ENCODE results near the gene CHCHD6. TPM values are rescaled to one million over a fixed set of nuclear protein-coding genes. Genes with fewer than 3 reads are reported as not detected.

CHCHD6 gene
- total RNA-seq, 1 donor from 2014 or later = 30.2 TPM

GRCh38 chr3:126718561-126719445 lies 14.8 kb downstream of the CHCHD6 start:
- Mint-ChIP-seq H3K9me3 (ENCODE audit: low read depth) (no peaks in the 10 kb centered on the region), H3K4me1 (ENCODE audit: low read depth) (peaks cover 12% of the 10 kb centered on the region), H3K4me3 (ENCODE audit: low read depth) (no peak overlapping the region), H3K27ac (no peak overlapping the region), H3K27me3 (no peaks in the 10 kb centered on the region), H3K36me3 (ENCODE audit: insufficient read depth) (no peaks in the 10 kb centered on the region)
- TF ChIP-seq, protein P1, sequence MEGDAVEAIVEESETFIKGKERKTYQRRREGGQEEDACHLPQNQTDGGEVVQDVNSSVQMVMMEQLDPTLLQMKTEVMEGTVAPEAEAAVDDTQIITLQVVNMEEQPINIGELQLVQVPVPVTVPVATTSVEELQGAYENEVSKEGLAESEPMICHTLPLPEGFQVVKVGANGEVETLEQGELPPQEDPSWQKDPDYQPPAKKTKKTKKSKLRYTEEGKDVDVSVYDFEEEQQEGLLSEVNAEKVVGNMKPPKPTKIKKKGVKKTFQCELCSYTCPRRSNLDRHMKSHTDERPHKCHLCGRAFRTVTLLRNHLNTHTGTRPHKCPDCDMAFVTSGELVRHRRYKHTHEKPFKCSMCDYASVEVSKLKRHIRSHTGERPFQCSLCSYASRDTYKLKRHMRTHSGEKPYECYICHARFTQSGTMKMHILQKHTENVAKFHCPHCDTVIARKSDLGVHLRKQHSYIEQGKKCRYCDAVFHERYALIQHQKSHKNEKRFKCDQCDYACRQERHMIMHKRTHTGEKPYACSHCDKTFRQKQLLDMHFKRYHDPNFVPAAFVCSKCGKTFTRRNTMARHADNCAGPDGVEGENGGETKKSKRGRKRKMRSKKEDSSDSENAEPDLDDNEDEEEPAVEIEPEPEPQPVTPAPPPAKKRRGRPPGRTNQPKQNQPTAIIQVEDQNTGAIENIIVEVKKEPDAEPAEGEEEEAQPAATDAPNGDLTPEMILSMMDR (IDR thresholded peaks at IDR 0.05; ENCODE audit: unreplicated experiment) = no peak
- no peak for DNase-seq (ENCODE audit: low spot score, unreplicated experiment)

GRCh38 chr3:126720596-126720995 lies 16.6 kb downstream of the CHCHD6 start:
- Mint-ChIP-seq H3K4me1 (ENCODE audit: low read depth) (peaks cover 8% of the 10 kb centered on the region), H3K27me3 (no peaks in the 10 kb centered on the region), H3K4me3 (ENCODE audit: low read depth) (no peak overlapping the region), H3K9me3 (ENCODE audit: low read depth) (peaks cover 10% of the 10 kb centered on the region), H3K27ac (no peak overlapping the region), H3K36me3 (ENCODE audit: insufficient read depth) (peaks cover 9% of the 10 kb centered on the region)
- TF ChIP-seq, protein P1 (IDR thresholded peaks at IDR 0.05; ENCODE audit: unreplicated experiment) = no peak
- no peak for DNase-seq (ENCODE audit: low spot score, unreplicated experiment)

DNA sequence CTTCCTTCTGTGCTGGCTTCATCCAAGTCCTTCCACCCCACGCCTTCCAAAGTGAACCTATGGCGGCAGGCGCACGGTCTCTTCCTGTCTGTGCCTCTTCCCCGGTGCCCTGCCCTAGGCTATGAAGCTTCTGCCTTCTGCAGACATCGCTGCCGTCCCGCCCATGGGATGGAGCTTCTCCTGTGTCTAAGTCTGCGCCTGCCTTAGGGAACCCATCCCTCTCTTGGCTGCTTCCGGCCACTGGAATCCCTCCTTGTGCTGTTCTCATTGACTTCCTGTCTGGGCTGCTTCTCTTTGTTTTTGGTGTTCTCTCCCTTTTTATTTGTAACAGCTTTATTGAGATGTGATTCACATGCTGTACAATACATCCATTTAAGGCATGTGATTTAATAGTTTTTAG lies 17.2 kb downstream of the CHCHD6 start:
- H3K27ac Mint-ChIP-seq = no peak overlapping the region
- H3K4me3 Mint-ChIP-seq (ENCODE audit: low read depth) = no peak overlapping the region
- peaks cover 10% of the 10 kb centered on the region for H3K36me3 Mint-ChIP-seq (ENCODE audit: insufficient read depth)
- H3K27me3 Mint-ChIP-seq = no peaks in the 10 kb centered on the region
- no peak for DNase-seq (ENCODE audit: low spot score, unreplicated experiment)
- H3K9me3 Mint-ChIP-seq (ENCODE audit: low read depth) = peaks cover 10% of the 10 kb centered on the region
- TF ChIP-seq, protein P1 (IDR thresholded peaks at IDR 0.05; ENCODE audit: unreplicated experiment) = no peak
- peaks cover 4% of the 10 kb centered on the region for H3K4me1 Mint-ChIP-seq (ENCODE audit: low read depth)

DNA sequence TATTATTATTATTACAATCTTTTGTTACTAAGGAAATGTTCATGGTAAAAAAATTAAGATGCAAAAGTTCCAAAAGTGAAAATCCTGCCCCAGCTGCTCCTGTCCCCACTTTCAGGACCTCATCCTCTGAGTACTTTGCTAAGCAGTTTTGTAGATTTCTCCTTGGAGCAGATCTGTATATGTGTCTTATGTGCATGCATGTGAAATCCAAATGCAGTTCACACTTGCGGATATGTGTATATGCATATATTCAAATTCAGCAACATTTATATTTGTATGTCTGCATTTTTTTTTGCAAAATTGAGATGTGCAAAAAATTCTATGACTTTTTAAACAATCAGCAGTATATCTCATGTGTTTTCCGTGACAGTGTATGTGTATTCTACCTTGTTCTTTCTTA lies 19.2 kb downstream of the CHCHD6 start:
- TF ChIP-seq, protein P1 (IDR thresholded peaks at IDR 0.05; ENCODE audit: unreplicated experiment) = no peak
- DNase-seq (ENCODE audit: low spot score, unreplicated experiment) = no peak

DNA sequence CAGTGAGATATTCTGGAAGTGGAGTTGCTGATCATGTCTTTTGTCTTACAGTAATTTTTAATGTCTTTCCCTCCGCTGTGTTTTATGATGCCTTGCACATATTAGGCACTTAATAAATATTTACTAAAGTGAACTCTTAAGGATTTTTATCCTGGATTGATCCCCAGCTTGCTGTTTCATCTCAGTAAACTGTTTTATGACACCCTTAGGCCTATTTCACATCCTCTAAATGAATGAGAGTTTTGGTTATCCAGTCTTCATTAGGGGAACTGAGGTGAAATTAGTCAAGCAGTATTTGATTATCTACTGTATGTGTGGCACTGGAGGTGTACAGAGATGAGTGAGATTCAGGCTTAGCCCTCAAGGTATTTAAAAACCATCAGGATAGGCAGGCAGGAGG lies 19.8 kb downstream of the CHCHD6 start:
- peaks cover 10% of the 10 kb centered on the region for H3K9me3 Mint-ChIP-seq (ENCODE audit: low read depth)
- TF ChIP-seq, protein P1 (IDR thresholded peaks at IDR 0.05; ENCODE audit: unreplicated experiment) = no peak
- H3K36me3 Mint-ChIP-seq (ENCODE audit: insufficient read depth) = peaks cover 14% of the 10 kb centered on the region
- H3K27ac Mint-ChIP-seq = no peak overlapping the region
- DNase-seq (ENCODE audit: low spot score, unreplicated experiment) = no peak
- H3K4me1 Mint-ChIP-seq (ENCODE audit: low read depth) = peaks cover 3% of the 10 kb centered on the region
- no peaks in the 10 kb centered on the region for H3K27me3 Mint-ChIP-seq
- H3K4me3 Mint-ChIP-seq (ENCODE audit: low read depth) = no peak overlapping the region

More for the DNA sequence above, 19.2 kb downstream of the CHCHD6 start:
- Mint-ChIP-seq H3K4me3 (ENCODE audit: low read depth) (no peak overlapping the region), H3K27me3 (no peaks in the 10 kb centered on the region), H3K36me3 (ENCODE audit: insufficient read depth) (peaks cover 14% of the 10 kb centered on the region), H3K27ac (no peak overlapping the region), H3K4me1 (ENCODE audit: low read depth) (peaks cover 3% of the 10 kb centered on the region), H3K9me3 (ENCODE audit: low read depth) (peaks cover 10% of the 10 kb centered on the region)
